K562 (cell line): Measurements from ENCODE around the gene CHRDL1. TPM values are rescaled to one million over a fixed set of nuclear protein-coding genes. Genes with fewer than 3 reads are reported as not detected.

ENCODE experiments used
- ATAC-seq: fragments of 200-7000 bp; cut with Tn5 transposase; 3 replicates; pipeline ENCODE4 v1.9.1; 2020; ENCODE audit warnings: moderate library complexity
- BruUV-seq: library from RNA; stranded (reverse); fragments of 400-500 nt; replicated peaks from 2 replicates; lab custom pipeline; 2021; lab: Mats Ljungman, UMichigan
- CTCF ChIA-PET: fragments of 300-600 bp; formaldehyde crosslinking; extraction: SDS; loops from one replicate; lab custom pipeline; 2021; ENCODE audit warnings: low intra/inter-chr PET ratio; lab: Yijun Ruan, JAX
- POLR2A ChIA-PET: fragments of 300-600, 350-650 bp; sonication (Branson Sonifier 250); formaldehyde crosslinking; extraction: SDS; loops from one replicate; lab custom pipeline; 2021; ENCODE audit warnings: antibody characterized with exemption, inconsistent platforms; lab: Yijun Ruan, JAX
- DNase-seq, 4 experiments: peaks; one replicate each; pipeline versions ENCODE4 v3.0.0 to v3.0.0-alpha.2; 2011 to 2018; ENCODE audit warnings: low spot score in 3 of 4, mixed read lengths in 3 of 4; ENCODE audit errors: extremely low read depth in 1 of 4
- FAIRE-seq: peaks from 2 replicates; lab custom pipeline; 2011; peaks lifted over from hg19 to GRCh38; lab: Jason Lieb, UNC
- H2AFZ ChIP-seq: 2 replicates; pipeline ENCODE4 v1.6.0; 2011; ENCODE audit warnings: low read depth, low read length, control low read depth, inconsistent platforms
- H3K27ac ChIP-seq: fragments of 200-600 bp; 3 replicates; pipeline ENCODE4 v1.8.0; 2011; ENCODE audit warnings: low read depth, mild to moderate bottlenecking, control low read depth, inconsistent platforms, low read length, moderate library complexity, mixed read lengths; ENCODE audit errors: extremely low read depth
- H3K27me3 ChIP-seq, 2 experiments: fragments of 300-600 bp in 1 of 2; 2 replicates in 1 of 2; 3 replicates in 1 of 2; pipeline versions ENCODE4 v1.6.0 to v1.8.0; 2011; ENCODE audit warnings: inconsistent platforms in 2 of 2, low read length in 2 of 2, mild to moderate bottlenecking in 1 of 2, mixed read lengths in 1 of 2, moderate library complexity in 1 of 2; ENCODE audit not compliant: control insufficient read depth in 2 of 2, insufficient read depth in 2 of 2
- H3K36me3 ChIP-seq: fragments of 300-600 bp; 3 replicates; pipeline ENCODE4 v1.8.0; 2011; ENCODE audit warnings: mild to moderate bottlenecking, low read length, inconsistent platforms; ENCODE audit not compliant: control insufficient read depth, insufficient read depth
- H3K4me1 ChIP-seq, 2 experiments: fragments of 200-600 bp in 1 of 2; replicated peaks in 1 of 2; 2 replicates in 1 of 2; 3 replicates in 1 of 2; pipeline versions ENCODE4 v1.5.1 to v1.8.0; 2011; ENCODE audit warnings: inconsistent platforms in 2 of 2, low read length in 2 of 2, mild to moderate bottlenecking in 1 of 2, mixed read lengths in 1 of 2, moderate library complexity in 1 of 2; ENCODE audit not compliant: control insufficient read depth in 2 of 2, insufficient read depth in 2 of 2
- H3K4me2 ChIP-seq: 2 replicates; pipeline ENCODE4 v1.6.1; 2011; ENCODE audit warnings: low read length, control low read depth, inconsistent platforms, mixed read lengths; ENCODE audit not compliant: insufficient read depth
- H3K4me3 ChIP-seq: fragments of 200-600 bp; sonication (generic), shearing (Covaris generic); 2 replicates; pipeline ENCODE4 v1.5.1; 2016; ENCODE audit warnings: control low read depth, inconsistent platforms
- H3K79me2 ChIP-seq: fragments of 200-600 bp; 3 replicates; pipeline ENCODE4 v1.8.0; 2011; ENCODE audit warnings: low read length, inconsistent platforms; ENCODE audit not compliant: control insufficient read depth, insufficient read depth
- H3K9ac ChIP-seq, 2 experiments: 2 replicates each; pipeline versions ENCODE4 v1.6.0 to v1.6.1; 2011; ENCODE audit warnings: low read depth in 2 of 2, low read length in 2 of 2, control low read depth in 1 of 2, inconsistent platforms in 1 of 2, mild to moderate bottlenecking in 1 of 2, mixed read lengths in 1 of 2; ENCODE audit not compliant: insufficient read depth in 1 of 2
- H3K9me1 ChIP-seq: one replicate; pipeline ENCODE4 v1.6.0; 2011; ENCODE audit warnings: inconsistent platforms, mild to moderate bottlenecking, low read length, moderate library complexity; ENCODE audit not compliant: control insufficient read depth, insufficient read depth
- H3K9me3 ChIP-seq: replicated peaks from 2 replicates; pipeline ENCODE4 v1.5.1; 2011; ENCODE audit warnings: low read depth, low read length, inconsistent platforms; ENCODE audit not compliant: control insufficient read depth, insufficient read depth
- H4K20me1 ChIP-seq: replicated peaks from 2 replicates; pipeline ENCODE4 v1.6.1; 2011; ENCODE audit warnings: low read length, inconsistent platforms, mixed read lengths; ENCODE audit not compliant: control insufficient read depth, insufficient read depth
- HNRNPLL ChIP-seq: fragments of 200-400 bp; formaldehyde crosslinking; IDR thresholded peaks from 2 replicates; pipeline ENCODE4 v1.6.1; 2017; ENCODE audit warnings: low read length, low read depth, mild to moderate bottlenecking; ENCODE audit not compliant: poor library complexity, severe bottlenecking
- NCOR1 ChIP-seq: fragments of 450-650 bp; IDR thresholded peaks from 2 replicates; pipeline ENCODE4 v1.6.1; 2016; ENCODE audit warnings: mild to moderate bottlenecking, moderate library complexity
- PHF20 ChIP-seq: fragments of 450-650 bp; IDR thresholded peaks from 2 replicates; pipeline ENCODE4 v1.6.1; 2018; ENCODE audit not compliant: partially characterized antibody
- SIN3B ChIP-seq: fragments of 450-650 bp; IDR thresholded peaks from 2 replicates; pipeline ENCODE4 v1.6.1; 2017; ENCODE audit warnings: low read depth, mild to moderate bottlenecking, moderate library complexity
- SMARCC2 ChIP-seq: fragments of 450-650 bp; IDR thresholded peaks from 2 replicates; pipeline ENCODE4 v1.6.1; 2017; ENCODE audit warnings: antibody characterized with exemption, moderate library complexity, mild to moderate bottlenecking, low read depth
- SREBF2 ChIP-seq: sonication (generic); formaldehyde crosslinking; IDR thresholded peaks from 2 replicates; pipeline ENCODE4 v1.4.0; 2020; ENCODE audit warnings: mild to moderate bottlenecking, missing genetic modification reagents
- TAF15 ChIP-seq: fragments of 200-400 bp; formaldehyde crosslinking; IDR thresholded peaks from 2 replicates; pipeline ENCODE4 v1.6.1; 2017; ENCODE audit warnings: mild to moderate bottlenecking, low read depth, low read length, moderate library complexity
- U2AF2 ChIP-seq: fragments of 200-400 bp; formaldehyde crosslinking; optimal IDR thresholded peaks from 2 replicates; pipeline ENCODE3; 2017; ENCODE audit warnings: low read depth, mild to moderate bottlenecking, low read length
- XRCC3 ChIP-seq: fragments of 450-650 bp; IDR thresholded peaks from 2 replicates; pipeline ENCODE4 v1.6.1; 2017; ENCODE audit warnings: mild to moderate bottlenecking, moderate library complexity
- WGBS: fragments of 100-300 bp; shearing (Covaris generic); methylation state at CpG from one replicate; pipeline ENCODE4 v1.1.6; 2016; ENCODE audit warnings: low coverage, mixed read lengths; ENCODE audit not compliant: insufficient coverage; ENCODE audit errors: missing lambda C conversion rate; 5-methylcytosine and 5-hydroxymethylcytosine counted together
- in situ Hi-C: fragments of 300-500 bp; cut with MboI; formaldehyde crosslinking; loops from 4 replicates; pipeline ENCODE4 v1.15.0; 2018; ENCODE audit warnings: inconsistent platforms, mixed read lengths
- intact Hi-C: fragments of 100-400 bp; cut with micrococcal nuclease; formaldehyde crosslinking; loops from 2 replicates; pipeline ENCODE4 v1.14.2; 2022
- polyA plus RNA-seq, 8 experiments: library from polyadenylated mRNA; depleted of rRNA in 4 of 8; stranded (reverse) in 5 of 8; unstranded in 3 of 8; fragments of >200 nt; fragmentation: Nextera tagmentation in 2 of 8; fragmentation: Illumina TruSeq in 1 of 8; extraction: Ambion mirVana in 2 of 8; extraction: Trizol in 1 of 8; gene quantifications; 2 replicates each; pipeline versions ENCODE4 v1.2.1 to v1.2.3, GENCODE V29; 2011 to 2014; ENCODE audit warnings: inconsistent platforms in 1 of 8, missing spikeins in 1 of 8
- total RNA-seq, 7 experiments: library from RNA; depleted of rRNA in 6 of 7; stranded (reverse); fragments of >200 nt in 6 of 7; fragmentation: Illumina TruSeq in 2 of 7; extraction: Trizol in 2 of 7; gene quantifications; 2 replicates each; pipeline versions ENCODE4 v1.2.1 to v1.2.3, GENCODE V29; 2011 to 2021; ENCODE audit warnings: low replicate concordance in 1 of 7
- TF ChIP-seq, protein P1 (sequence below): fragments of 250-450 bp; sonication (Bioruptor Pico); IDR thresholded peaks from 2 replicates; pipeline ENCODE4 v1.5.0; 2020; ENCODE audit warnings: mild to moderate bottlenecking, borderline replicate concordance
- TF ChIP-seq, protein P2 (sequence below), 2 experiments: IDR thresholded peaks; 2 replicates each; pipeline ENCODE4 v1.6.1; 2011; ENCODE audit warnings: borderline replicate concordance in 1 of 2, control low read depth in 1 of 2, low read depth in 1 of 2, low read length in 1 of 2, mild to moderate bottlenecking in 1 of 2, mixed read lengths in 1 of 2, moderate library complexity in 1 of 2; ENCODE audit not compliant: insufficient read depth in 1 of 2, insufficient read length in 1 of 2, poor library complexity in 1 of 2, severe bottlenecking in 1 of 2; ENCODE audit errors: extremely low read depth in 1 of 2
- TF ChIP-seq, protein P3 (sequence below): fragments of 450-650 bp; conservative IDR thresholded peaks from 2 replicates; pipeline ENCODE4 v1.6.1; 2016; ENCODE audit warnings: missing genetic modification characterization, low read depth, mild to moderate bottlenecking, missing compliant biosample characterization, moderate library complexity

The CHRDL1 gene
- total and polyA plus RNA-seq, 9 of the 15 experiments (the other 6 are each of a cell fraction or from before 2014, with no cell fraction given) = not detected

DNA sequence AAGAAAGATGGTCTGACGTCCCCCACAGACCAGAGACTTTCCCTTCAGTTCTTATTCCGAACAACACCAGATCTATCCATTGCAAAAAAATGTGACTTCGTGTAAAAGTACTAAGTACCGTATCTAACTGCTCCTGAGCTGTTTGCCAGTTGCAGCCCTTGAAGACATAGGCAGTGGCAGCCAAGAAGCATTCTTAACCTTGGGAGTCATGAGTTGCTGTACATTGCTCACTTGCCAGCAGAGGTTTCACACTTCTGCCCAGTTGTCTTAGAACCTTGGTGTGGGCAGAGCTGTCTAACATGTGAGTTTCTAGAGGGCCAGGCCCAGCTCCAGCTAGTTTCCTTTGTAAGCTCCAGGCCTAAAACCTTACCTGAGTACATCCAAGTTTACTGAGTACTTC, 10.5 kb upstream of the CHRDL1 start:
- Histone ChIP-seq H3K4me3 (no peak overlapping the region), H3K9ac (no peak overlapping the region), H3K4me1 (no peaks in the 10 kb centered on the region), H3K9me1 (no peaks in the 10 kb centered on the region), H3K27me3 (no peaks in the 10 kb centered on the region), H4K20me1 (no peaks in the 10 kb centered on the region), H2AFZ (no peak overlapping the region), H3K9me3 (no peaks in the 10 kb centered on the region), H3K79me2 (no peaks in the 10 kb centered on the region)
- in situ Hi-C loops (no loop called here), intact Hi-C loops (no loop called here)
- FAIRE-seq (no peak), DNase-seq (no peak)
- WGBS = 0% methylated on average over 4 of the region's 4 CpGs
- no TSS peak for BruUV-seq
- no peak for TF ChIP-seq HNRNPLL
- TF ChIP-seq, all 486 proteins: peak for 0
- Histone ChIP-seq H3K27ac (no peak overlapping the region), H3K4me2 (no peak overlapping the region), H3K36me3 (no peaks in the 10 kb centered on the region)
- no peak for ATAC-seq
- ChIA-PET POLR2A (interaction anchor here (0.9 kb wide), 1 partner anchor 10 kb away, joined by 4 read pairs; no protein-coding TSS in a partner anchor), CTCF (no interaction called here)

- no peak for DNase-seq
- 0% methylated on average over 1 of the region's 1 CpG for WGBS
- ChIA-PET POLR2A (interaction anchor here (0.7 to 1.3 kb wide), 3 partner anchors 9 to 196 kb away, joined by 3 to 5 read pairs (median 4); no protein-coding TSS in a partner anchor), CTCF (no interaction called here)
- H2AFZ ChIP-seq = no peak overlapping the region
- FAIRE-seq = no peak
- H3K36me3 ChIP-seq = no peaks in the 10 kb centered on the region
- BruUV-seq = no TSS peak
- H4K20me1 ChIP-seq = no peaks in the 10 kb centered on the region
- no peak overlapping the region for H3K4me2 ChIP-seq
- H3K4me3 ChIP-seq = no peak overlapping the region
- intact Hi-C loops = no loop called here
- no peaks in the 10 kb centered on the region for H3K27me3 ChIP-seq
- H3K4me1 ChIP-seq = no peaks in the 10 kb centered on the region
- in situ Hi-C loops = no loop called here
- H3K27ac ChIP-seq = no peak overlapping the region
- no peaks in the 10 kb centered on the region for H3K9me3 ChIP-seq
- H3K9ac ChIP-seq = no peak overlapping the region
- H3K79me2 ChIP-seq = no peaks in the 10 kb centered on the region
- H3K9me1 ChIP-seq = no peaks in the 10 kb centered on the region
- no peak for ATAC-seq
- TF ChIP-seq, protein P1, sequence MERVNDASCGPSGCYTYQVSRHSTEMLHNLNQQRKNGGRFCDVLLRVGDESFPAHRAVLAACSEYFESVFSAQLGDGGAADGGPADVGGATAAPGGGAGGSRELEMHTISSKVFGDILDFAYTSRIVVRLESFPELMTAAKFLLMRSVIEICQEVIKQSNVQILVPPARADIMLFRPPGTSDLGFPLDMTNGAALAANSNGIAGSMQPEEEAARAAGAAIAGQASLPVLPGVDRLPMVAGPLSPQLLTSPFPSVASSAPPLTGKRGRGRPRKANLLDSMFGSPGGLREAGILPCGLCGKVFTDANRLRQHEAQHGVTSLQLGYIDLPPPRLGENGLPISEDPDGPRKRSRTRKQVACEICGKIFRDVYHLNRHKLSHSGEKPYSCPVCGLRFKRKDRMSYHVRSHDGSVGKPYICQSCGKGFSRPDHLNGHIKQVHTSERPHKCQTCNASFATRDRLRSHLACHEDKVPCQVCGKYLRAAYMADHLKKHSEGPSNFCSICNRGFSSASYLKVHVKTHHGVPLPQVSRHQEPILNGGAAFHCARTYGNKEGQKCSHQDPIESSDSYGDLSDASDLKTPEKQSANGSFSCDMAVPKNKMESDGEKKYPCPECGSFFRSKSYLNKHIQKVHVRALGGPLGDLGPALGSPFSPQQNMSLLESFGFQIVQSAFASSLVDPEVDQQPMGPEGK = no peak
- TF ChIP-seq, protein P2, sequence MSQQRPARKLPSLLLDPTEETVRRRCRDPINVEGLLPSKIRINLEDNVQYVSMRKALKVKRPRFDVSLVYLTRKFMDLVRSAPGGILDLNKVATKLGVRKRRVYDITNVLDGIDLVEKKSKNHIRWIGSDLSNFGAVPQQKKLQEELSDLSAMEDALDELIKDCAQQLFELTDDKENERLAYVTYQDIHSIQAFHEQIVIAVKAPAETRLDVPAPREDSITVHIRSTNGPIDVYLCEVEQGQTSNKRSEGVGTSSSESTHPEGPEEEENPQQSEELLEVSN (IDR thresholded peaks at IDR 0.05; ENCODE audit: borderline replicate concordance in 1 of 2, extremely low read depth in 1 of 2, insufficient read depth in 1 of 2, insufficient read length in 1 of 2, low read depth in 1 of 2, low read length in 1 of 2, poor library complexity in 1 of 2, severe bottlenecking in 1 of 2) = no peak
- TF ChIP-seq SIN3B = no peak
- TF ChIP-seq PHF20 = no peak
- no peak for TF ChIP-seq U2AF2
- no peak for TF ChIP-seq XRCC3
- TF ChIP-seq SREBF2 = no peak
- TF ChIP-seq NCOR1 = no peak
- no peak for TF ChIP-seq SMARCC2
- TF ChIP-seq, protein P3, sequence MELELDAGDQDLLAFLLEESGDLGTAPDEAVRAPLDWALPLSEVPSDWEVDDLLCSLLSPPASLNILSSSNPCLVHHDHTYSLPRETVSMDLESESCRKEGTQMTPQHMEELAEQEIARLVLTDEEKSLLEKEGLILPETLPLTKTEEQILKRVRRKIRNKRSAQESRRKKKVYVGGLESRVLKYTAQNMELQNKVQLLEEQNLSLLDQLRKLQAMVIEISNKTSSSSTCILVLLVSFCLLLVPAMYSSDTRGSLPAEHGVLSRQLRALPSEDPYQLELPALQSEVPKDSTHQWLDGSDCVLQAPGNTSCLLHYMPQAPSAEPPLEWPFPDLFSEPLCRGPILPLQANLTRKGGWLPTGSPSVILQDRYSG (tag) = no peak
- TF ChIP-seq TAF15 = no peak
Measured at GRCh38 chrX:110805303-110805702, 9.7 kb upstream of the CHRDL1 start.
